SHP77 treated with DMSO at 0.1 percent for 48 hours (cell line): Measurements from ENCODE around the gene ASAP2.
"Not testable (repeated sequence)": the region's sequence is repeated elsewhere in the genome, so short reads cannot be mapped to it uniquely, and the experiment has no call there.

Source experiments
- DNase-seq: peaks from one replicate; lab custom pipeline; 2025; lab: John Stamatoyannopoulos, UW

Gene ASAP2

DNA sequence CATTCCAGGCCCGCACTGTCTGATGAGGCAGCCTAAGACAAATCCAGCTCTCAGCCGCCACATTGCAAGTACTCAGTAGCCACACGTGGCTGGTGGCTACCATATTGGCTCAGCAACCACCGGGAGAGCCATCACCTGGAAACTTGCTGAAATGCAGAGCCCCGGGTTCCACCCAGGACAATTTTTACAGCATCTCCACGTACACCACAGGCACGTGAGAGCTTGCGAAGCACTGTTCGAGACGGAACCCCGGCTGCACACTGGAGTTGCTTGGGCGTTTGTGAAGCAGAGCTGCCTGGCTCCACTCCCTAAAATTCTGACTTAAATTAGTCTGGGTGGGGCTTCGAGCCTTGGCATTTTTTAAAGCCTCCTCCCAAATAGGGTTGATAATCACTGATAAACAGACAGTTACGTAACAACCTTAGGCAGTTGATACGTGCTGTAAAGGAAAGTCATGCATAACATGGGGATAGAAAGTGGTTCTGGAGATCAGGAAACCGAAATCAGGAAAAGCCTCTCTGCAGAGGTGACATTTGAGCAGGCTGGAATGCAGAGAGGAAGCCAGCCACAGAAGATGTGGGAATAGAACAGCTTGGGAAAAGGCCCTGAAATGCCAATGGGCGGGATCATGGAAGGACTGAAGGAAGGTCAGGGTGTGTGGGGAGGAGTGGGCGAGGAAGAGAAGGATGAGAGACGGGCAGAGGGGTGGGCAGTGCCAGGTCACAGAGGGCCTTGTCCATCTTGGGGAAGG lies 6.2 kb downstream of the ASAP2 start:
- no peak for DNase-seq

DNA sequence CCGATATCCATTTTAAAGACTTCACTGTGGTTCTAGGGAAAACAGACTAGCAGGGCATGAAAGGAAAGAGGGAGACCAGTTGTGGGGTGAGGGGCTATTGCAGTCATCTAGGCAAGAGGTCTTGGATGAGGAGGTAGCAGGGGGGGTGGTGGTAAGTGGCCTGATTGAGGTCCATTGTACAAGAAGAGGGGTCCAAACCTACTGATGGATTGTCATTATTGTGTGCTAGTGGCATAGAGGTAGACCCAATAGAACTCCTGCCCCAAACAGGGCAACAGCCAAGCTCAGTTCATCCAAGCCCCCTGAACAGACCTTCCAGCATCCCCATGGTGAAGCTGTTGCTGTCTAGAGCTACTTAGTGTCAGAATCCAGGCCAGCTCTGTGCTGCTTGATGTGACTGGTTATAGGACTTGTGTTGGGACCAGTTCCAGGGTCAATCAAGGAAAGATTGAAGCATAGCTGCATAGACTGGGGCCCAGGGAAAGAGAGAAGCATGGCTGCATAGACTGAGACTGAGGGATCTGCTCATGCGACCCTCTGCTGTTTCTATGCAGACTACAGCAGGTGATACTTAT lies 7.0 kb downstream of the ASAP2 start:
- DNase-seq = no peak

DNA sequence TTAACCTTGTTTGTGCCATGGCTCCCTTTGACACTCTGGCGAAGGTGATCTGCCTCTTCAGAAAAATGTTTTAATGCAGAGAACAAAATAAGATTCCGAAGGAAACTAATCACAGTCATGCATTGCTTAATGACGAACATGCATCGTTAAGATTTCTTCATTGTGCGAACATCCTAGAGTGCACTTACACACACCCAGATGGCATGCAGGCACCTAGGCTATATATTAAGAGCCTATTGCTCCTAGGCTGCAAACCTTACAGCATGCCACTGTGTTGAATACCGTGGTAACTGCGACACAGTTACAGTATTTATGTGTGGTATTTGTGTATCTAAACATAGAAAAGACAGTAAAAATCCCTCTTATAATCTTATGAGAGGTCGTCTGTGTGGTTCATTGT lies 8.3 kb downstream of the ASAP2 start:
- DNase-seq = no peak

DNA sequence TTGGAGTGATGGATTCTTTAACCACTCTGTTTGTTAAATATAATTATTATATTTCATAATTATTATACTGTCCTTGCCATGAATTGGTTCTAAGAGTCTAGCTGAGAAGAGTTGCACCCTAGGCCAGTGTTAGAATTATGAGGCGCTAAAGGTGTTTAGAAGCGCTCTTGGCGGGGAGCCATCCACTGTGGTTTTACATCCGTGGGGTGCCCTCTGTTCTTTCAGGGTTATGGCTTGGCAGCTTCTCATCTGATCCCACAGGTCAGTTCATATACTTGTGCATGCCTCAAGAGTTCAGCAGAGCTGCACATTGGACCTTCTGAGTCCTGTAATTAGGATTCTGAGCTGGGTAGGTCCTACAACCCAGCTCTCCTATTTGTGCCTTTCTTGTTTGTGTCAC lies 9.1 kb downstream of the ASAP2 start:
- DNase-seq = no peak

DNA sequence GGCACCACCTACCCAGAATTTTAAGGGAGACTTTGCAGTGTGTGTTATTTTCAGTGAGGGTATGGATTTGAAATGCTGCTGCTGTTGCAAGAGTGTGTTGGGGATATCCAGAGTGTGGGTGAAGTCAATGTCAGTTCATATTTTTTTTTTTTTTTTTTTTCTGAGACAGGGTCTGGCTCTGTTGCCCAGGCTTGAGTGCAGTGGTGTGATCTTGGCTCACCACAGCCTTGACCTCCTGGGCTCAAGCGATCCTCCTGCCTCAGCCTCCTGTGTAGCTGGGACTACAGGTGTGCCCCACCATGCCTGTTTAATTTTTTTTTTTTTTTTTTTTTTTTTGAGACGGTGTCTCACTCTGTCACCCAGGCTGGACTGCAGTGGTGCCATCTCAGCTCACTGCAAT lies 9.5 kb downstream of the ASAP2 start:
- DNase-seq = not testable (repeated sequence)

DNA sequence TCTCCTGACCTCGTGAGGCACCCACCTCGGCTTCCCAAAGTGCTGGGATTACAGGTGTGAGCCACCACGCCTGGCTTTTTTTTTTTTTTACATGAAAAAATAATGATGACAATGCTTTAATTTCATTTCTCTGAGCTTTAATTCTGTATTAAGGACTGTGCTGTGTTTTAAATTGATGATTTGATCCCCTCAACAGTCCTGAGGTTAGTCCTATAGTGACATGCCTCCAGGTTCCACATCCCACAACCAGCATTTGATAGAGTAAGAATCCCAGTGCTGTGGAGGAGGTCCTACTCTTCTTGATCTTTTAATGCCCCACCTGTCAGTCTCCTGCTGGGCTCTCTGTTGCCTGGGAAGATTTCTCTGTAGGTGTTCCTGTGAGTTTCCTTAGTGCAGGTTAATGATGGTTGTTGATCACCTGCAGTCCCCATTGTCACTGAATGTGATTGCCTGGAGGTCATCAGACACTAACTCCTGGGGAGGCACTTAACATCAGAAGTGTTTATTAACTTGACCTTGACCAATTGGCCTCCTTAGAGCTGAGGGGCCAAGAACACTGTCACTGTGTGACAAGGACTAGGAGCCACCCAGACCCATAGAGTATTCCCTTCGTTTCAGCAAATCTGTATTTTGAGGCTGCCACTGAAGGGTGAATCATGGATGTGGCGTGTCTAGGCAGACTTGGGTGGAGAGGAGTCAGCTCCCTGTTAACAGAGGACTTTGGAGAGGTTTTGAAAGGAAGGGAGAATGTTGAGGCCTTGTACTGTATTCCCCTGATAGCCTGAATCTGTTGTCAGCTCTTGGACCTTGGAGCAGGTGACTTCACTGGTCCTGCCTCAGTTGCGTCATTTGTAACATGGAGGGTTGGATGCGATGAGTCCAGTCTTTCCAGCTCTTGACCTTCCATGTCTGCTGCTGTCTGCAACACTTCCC lies 11.5 kb downstream of the ASAP2 start:
- no peak for DNase-seq

DNA sequence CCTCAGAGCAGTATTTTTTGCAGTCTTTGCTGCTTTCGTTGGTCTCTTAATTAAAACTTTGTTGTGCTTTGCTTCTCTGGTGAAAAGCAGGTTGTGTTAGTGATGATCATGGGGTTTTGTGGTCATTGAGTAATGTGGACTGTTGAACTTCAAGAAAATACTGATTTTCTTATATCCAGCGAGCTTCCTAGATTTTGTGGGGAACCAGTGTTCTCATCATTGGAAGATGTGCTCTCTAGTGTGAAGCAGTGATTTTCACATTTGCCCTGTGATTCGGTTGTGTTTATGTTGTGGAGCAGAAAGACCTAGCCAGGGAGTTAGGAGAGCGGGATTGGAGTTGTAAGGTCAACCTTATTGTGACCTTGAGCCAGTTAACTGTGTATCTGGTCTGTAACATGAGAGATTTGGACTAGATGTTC lies 12.4 kb downstream of the ASAP2 start:
- DNase-seq = no peak

DNA sequence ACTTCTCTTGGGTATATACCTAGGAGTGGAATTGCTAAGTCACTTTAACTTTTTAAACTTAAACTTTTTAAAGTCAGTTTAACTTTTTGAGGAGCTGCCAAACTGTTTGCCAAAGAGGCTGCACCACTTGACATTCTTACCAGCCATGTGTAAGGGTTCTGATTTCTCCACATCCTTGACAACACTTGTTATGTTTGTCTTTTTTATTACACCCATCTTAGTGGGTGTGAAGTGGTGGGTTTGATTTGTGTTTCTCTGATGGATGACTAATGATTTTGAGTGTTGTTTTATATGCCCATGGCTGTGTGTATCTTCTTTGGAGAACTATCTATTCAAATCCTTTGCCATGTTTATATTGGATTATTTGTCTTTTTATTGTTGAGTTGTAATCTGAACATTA lies 13.6 kb downstream of the ASAP2 start:
- DNase-seq = no peak

DNA sequence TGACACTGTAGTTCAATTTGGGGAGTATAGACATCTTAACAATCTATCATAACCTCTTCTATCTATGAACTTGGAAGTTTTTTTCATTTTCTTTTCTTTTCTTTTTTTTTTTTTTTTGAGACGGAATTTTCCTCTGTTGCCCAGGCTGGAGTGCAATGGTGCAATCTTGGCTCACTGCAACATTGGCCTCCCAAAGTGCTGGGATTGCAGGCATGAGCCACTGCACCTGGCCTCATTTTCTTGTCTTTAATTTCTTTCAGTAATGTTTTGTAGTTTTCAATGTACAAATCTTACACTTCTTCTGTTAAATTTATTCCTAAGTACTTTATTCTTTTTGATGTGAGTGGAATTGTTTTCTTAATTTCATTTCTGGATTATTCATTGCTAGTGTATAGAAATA lies 14.6 kb downstream of the ASAP2 start:
- no peak for DNase-seq

DNA sequence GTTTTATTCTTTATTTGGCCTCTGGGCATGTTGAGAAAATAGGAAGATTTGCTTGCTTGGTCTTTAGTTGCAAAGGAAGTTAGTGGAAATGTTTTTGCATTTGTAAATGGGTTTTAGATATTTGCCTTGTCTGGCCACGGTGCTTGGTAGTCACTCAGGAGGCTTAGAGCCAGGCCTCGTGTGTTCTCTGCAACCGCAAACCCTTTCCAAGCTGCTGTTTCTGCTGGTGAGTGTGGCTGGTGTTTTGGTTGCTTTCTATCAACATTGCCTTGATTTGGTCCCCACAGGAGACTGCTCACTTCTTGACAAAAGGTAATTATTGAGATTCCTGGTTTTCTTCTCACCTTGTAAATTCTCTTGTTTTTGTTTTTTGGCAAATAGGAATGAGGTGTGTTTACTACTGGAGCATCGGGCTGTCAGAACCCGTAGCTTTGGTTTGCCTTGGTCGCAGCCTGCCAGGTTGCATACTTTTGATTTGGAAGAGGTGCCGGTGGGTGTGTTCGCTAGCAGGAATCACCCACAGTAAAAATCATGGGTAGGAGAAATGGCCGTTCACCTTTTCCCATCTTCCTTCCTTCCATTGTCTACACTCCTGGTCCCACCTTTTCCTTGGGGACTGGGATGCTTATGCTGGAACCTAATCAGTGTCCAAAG lies 15.8 kb downstream of the ASAP2 start:
- DNase-seq = no peak

DNA sequence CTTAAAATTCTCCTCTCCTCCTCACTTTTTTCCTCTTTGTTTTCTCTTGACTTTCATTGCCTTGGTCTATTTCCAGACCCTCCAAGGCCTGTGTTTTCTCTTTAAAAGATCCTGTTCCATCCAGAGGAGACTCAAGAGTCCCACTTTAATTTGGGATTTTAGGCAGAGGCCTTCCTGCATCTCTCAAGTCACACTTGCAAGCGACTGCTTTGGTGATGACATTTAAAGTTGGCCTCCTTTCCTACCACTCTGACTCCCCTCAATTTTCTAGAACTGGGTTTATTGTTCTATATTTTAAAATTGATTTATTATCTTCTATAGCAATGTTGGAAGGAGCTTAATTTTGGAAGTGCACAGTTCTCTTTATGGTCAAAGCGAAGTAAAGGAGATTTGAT lies 16.3 kb downstream of the ASAP2 start:
- DNase-seq = no peak

DNA sequence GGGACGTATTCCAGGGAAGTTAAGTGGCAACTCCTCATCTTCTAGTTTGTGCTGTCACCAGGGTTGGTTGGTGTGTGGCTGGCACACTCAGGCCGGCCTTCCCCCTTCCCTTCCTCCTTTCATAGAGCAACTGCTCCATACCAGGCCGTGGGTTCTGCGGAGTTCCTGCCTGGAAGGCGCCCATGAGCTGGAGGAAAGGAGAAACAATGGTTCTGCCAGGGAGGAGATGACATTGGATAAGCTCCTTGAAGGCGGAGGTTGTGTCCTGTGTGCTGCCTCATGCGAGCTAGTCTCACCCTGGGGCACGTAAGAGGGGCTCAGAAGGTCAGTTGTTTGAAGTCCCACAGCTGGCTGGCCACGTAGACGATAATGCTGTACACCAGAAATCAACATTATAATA lies 19.2 kb downstream of the ASAP2 start:
- no peak for DNase-seq

DNA sequence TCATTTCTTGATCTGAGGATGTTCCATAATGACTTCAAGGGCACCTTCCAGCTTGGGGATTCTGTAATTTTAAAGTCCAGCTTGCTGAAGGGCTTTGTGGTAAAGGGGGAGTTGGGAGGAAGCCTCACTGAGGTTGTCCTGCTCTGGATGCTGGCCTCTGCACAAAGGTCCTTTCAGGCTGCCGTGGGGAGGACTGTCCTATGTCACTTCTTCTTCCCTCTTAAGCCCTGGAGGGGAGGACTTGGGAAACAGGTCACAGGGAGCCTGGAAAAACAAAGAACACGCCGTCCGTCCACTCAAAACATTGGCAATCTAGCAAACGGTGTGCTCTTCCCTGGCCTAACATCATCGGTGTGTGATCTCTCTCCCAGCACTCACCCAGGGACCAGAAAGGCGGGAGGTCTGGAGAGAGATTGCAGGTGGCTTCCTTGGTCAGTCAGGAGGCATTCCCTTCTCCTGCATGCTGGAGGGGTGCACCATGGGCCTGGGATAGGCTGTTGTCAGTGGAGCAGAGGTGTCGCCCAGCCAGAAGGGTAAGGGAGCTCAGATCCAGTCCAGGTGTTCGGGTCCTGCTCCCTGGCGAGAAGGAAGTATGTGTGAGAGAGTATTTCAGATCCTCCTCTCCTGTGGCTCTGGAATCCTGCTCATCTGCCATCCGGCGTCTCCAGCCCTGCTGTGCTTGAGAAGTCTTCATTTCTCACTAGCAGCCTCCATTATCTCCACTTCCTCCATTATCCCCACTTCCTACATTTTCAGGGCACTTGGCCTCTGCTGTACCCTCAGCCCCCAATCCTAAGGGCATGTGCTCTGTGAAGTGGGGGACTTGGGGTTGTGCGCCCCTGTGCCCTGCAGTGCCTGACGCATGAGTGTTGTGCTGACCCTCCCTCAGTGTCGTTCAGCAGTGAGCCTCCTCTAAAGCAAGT lies 20.1 kb downstream of the ASAP2 start:
- no peak for DNase-seq

DNA sequence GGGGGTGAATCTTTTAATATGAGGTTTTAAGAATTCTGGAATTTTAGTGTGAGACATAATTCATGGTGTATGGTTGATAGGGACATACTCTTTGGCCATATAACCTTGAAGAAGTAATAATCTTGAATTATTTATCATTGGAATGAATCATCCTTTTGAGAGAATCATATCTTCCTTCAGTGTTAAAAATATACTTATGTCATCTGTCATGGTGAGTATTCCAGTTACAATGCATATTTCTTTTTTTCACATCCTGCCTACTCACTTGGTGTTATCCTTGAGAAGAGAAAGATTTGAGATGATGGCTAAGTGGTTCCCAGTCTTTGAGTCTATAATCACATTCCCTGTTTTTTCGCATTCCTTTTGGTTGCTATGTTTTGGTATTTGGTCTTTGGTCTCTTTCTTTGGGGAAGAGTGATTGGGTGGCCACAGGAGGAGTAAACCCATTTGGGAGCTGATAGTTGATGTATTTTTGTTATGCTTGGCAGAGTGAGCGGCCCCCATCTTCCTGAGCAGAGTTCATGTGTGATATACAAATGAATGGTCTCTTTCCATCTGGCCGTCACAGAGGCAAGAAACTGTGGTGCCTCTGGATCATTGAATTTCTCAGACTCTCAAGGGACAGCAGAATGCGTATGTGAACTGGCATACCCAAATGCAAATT lies 21.6 kb downstream of the ASAP2 start:
- no peak for DNase-seq

DNA sequence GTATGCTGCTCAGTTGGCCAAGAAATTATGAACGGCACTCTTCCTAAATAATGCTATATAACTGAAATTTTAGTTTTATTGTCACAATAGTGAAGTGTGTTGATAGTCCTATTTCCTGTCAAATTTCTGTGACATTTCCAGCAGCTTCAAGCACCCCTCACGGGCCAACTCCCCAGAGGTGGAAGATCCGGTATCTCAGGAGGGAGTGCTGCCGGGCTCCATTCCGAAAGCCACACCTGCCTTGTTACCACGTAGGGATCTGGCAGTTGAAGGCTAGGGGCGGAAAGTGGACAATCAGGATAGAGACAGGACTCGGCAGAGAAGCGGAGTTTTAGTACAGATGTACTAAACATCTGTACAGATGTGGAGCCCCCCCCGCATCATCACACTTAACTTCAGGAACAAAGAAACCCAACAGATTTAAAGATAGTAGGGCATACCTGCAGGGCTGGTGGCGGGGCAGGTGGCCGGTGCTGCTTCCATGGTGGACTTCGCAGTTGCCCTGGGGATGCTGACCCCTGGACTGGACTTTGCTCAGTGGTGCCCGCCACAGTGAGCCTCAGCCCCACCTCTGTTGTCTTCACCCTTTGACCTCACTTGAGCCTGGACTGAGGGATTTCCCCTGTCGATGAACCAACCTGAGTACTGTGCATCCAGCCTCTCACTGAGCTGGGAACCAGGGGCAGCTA lies 22.3 kb downstream of the ASAP2 start:
- DNase-seq = no peak

DNA sequence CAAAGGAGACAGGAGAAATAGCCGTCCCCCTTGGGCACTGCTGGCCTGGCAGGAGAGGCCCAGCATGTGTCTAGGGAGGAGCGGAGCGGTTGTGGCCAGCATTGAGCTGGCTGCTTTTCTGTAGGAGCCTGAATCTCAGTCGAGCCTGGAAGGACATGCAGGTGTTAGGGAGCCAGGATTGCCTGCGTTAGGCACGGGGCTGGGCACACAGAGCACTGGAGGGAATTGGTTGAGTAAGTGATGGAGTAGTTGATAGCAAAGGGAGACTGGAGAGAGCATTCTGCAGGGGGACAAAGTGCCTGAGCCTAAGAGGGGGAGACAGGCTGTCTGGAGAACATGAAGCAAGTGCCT lies 22.8 kb downstream of the ASAP2 start:
- DNase-seq = no peak

DNA sequence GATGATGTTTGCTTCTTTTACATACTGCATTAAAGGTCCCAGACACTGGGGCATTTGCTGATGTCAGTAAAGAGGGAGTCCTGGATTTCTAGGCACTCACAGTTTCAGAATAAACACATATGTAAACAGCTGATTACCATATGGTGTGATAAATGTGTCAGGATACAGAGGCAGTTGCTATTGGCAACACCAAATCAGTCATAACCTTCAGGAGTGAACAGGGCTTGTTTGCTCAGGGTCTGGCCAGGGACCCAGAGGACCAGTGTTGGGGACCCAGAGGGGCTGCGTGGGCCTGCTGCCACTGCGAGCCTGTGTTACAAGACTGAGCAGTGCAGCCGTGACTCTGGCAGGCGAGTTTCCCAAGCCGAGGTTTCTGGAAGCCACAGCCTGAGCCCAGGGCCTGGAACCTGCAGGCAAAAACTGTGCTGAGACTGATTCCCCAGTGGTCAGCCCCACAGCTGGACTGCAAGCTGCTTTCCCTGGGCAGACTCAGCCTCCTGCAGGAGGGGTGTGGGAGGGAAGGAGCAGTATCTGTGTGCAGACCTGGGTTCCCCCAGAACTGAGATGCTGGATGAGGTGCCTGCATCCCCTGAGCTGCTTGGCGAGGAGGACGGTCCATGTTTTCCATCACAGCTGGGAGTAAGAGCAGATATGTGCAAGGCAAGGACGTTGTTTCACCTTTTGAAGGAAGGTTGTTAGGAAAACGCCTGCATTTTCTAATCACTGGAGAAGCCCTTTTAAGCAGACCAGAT lies 23.6 kb downstream of the ASAP2 start:
- DNase-seq = no peak

DNA sequence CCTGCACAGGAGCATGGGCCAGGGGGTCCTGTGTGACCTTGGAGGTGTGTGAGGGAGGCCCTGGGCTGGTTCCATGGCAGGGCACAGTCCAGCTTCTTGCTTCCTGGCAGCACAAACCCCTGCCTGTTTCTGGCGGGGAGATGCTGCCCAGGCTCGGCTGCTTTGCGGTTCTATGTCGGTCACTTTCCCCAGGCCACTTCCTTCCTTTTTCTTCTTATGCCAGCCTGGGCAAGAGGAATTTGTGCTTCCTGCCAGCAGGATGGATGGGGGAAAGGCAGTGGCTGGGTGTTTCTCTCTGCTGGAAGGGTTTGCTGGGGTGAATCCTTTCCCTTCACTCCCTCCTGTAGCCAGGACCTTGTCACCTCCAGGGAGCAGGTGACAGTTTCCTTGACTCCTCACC lies 24.3 kb downstream of the ASAP2 start:
- no peak for DNase-seq

DNA sequence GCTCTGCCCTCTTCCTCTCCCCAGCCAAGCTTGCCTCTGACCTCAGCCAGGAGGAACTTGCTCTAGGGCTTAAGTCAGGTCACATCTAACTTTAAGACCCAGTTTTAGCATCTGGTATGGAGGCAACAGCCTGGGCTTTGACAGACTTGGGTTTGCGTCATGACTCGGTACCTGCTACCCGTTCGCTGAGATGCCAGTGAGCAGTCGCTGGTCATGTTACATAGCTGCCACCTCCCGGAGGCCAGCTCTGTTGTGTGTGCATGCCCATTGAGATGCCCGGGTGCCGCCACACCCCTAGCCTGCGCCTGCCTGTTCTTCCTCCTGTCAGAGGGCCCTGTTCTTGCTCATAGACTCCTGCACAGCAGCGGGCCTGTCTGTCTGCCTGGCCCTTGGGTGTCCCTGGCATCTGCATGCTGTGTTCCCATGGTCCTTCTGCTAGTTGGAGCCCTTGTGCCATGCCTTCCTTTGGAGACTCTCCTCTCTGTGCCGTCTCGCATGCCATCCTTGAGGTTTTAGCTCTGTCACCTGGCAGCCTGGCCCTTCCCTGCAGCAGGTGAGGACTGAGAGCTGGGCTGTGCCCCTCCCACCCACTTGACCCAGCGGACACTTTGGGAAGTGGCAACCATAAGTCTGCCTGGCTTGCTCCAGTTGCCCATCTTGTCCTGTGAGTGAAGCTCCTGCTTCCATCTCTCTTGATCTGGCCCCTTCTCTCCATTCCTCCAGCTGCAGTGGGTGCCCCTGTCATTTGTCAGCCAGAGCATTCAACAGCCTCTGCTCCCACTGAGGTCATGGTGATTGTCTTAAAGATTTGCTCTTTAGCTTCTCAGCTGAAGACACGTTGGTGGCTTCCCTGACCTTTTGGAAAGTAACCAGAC lies 24.9 kb downstream of the ASAP2 start:
- DNase-seq = no peak
